IMR-90 (cell line): ENCODE data around the gene PRR12. TPM values are rescaled to one million over a fixed set of nuclear protein-coding genes. Genes with fewer than 3 reads are reported as not detected.

Source experiments
- ATAC-seq: fragments of 200-7000 bp; cut with Tn5 transposase; 2 replicates; pipeline ENCODE4 v1.9.1; 2020; ENCODE audit warnings: low read depth, mild to moderate bottlenecking, moderate library complexity
- BruUV-seq: library from RNA; stranded (reverse); fragments of 400-500 nt; replicated peaks from 2 replicates; lab custom pipeline; 2021; lab: Mats Ljungman, UMichigan
- CTCF ChIA-PET: fragments of 300-600 bp; formaldehyde crosslinking; extraction: SDS; loops from one replicate; lab custom pipeline; 2021; ENCODE audit warnings: antibody characterized with exemption; lab: Yijun Ruan, JAX
- POLR2A ChIA-PET: fragments of 300-600 bp; sonication (Branson Sonifier 250); formaldehyde crosslinking; loops from one replicate; lab custom pipeline; 2022; ENCODE audit warnings: antibody characterized with exemption; ENCODE audit not compliant: unreplicated experiment; lab: Charles Lee
- DNase-seq: peaks from one replicate; pipeline ENCODE4 v3.0.0; 2013
- H2AFZ ChIP-seq: replicated peaks from 2 replicates; pipeline ENCODE3; 2013; ENCODE audit warnings: low read length, mild to moderate bottlenecking; ENCODE audit not compliant: poor library complexity
- H2AK5ac ChIP-seq: 2 replicates; pipeline ENCODE4 v1.6.1; 2013; ENCODE audit warnings: low read depth, low read length, inconsistent platforms
- H2AK9ac ChIP-seq: replicated peaks from 2 replicates; pipeline ENCODE3; 2013; ENCODE audit warnings: mild to moderate bottlenecking, low read depth, low read length, moderate library complexity; ENCODE audit not compliant: poor library complexity
- H2BK120ac ChIP-seq: 2 replicates; pipeline ENCODE4 v1.6.1; 2013; ENCODE audit warnings: low read depth, low read length, inconsistent platforms
- H2BK15ac ChIP-seq: 3 replicates; pipeline ENCODE4 v1.6.1; 2013; ENCODE audit warnings: low read depth, low read length, inconsistent platforms
- H2BK20ac ChIP-seq: 2 replicates; pipeline ENCODE4 v1.6.1; 2013; ENCODE audit warnings: low read depth, mild to moderate bottlenecking, inconsistent platforms, low read length, moderate library complexity
- H2BK5ac ChIP-seq: 2 replicates; pipeline ENCODE4 v1.6.1; 2013; ENCODE audit warnings: mild to moderate bottlenecking, low read depth, low read length, inconsistent platforms; ENCODE audit not compliant: poor library complexity, severe bottlenecking
- H3K14ac ChIP-seq: replicated peaks from 2 replicates; pipeline ENCODE4 v1.6.1; 2013; ENCODE audit warnings: low read depth, low read length, inconsistent platforms
- H3K18ac ChIP-seq: 2 replicates; pipeline ENCODE4 v1.6.1; 2013; ENCODE audit warnings: low read depth, low read length, control low read depth
- H3K23ac ChIP-seq: 2 replicates; pipeline ENCODE4 v1.6.1; 2013; ENCODE audit warnings: low read depth, low read length, inconsistent platforms
- H3K27ac ChIP-seq: 2 replicates; pipeline ENCODE4 v1.5.1; 2013; ENCODE audit warnings: mild to moderate bottlenecking, control low read depth, low read length; ENCODE audit not compliant: insufficient read depth
- H3K27me3 ChIP-seq: 2 replicates; pipeline ENCODE4 v1.6.1; 2013; ENCODE audit warnings: low read length; ENCODE audit not compliant: control insufficient read depth, insufficient read depth
- H3K36me3 ChIP-seq: 2 replicates; pipeline ENCODE4 v1.6.1; 2013; ENCODE audit warnings: low read length, mixed read lengths; ENCODE audit not compliant: control insufficient read depth, insufficient read depth
- H3K4ac ChIP-seq: 2 replicates; pipeline ENCODE4 v1.6.1; 2013; ENCODE audit warnings: low read depth, low read length, inconsistent platforms
- H3K4me1 ChIP-seq: 2 replicates; pipeline ENCODE4 v1.6.1; 2013; ENCODE audit warnings: low read length, mixed read lengths; ENCODE audit not compliant: control insufficient read depth, insufficient read depth
- H3K4me2 ChIP-seq: 2 replicates; pipeline ENCODE4 v1.6.1; 2013; ENCODE audit warnings: low read depth, mild to moderate bottlenecking, control low read depth, low read length, moderate library complexity
- H3K4me3 ChIP-seq: 2 replicates; pipeline ENCODE4 v1.5.1; 2013; ENCODE audit warnings: low read depth, mild to moderate bottlenecking, control low read depth, low read length, moderate library complexity; ENCODE audit not compliant: insufficient read depth
- H3K56ac ChIP-seq: 2 replicates; pipeline ENCODE4 v1.6.1; 2013; ENCODE audit warnings: low read length, inconsistent platforms; ENCODE audit not compliant: insufficient read depth; ENCODE audit errors: extremely low read depth
- H3K79me1 ChIP-seq, 2 experiments: 2 replicates each; pipeline ENCODE4 v1.6.1; 2013; ENCODE audit warnings: low read length in 2 of 2, inconsistent platforms in 1 of 2, low read depth in 1 of 2
- H3K9ac ChIP-seq: 2 replicates; pipeline ENCODE4 v1.6.1; 2013; ENCODE audit warnings: low read depth, low read length, control low read depth
- H3K9me1 ChIP-seq: 2 replicates; pipeline ENCODE4 v1.6.1; 2013; ENCODE audit warnings: low read length, inconsistent platforms; ENCODE audit not compliant: insufficient read depth
- H3K9me3 ChIP-seq: 2 replicates; pipeline ENCODE4 v1.6.1; 2013; ENCODE audit warnings: low read length; ENCODE audit not compliant: control insufficient read depth, insufficient read depth
- H4K20me1 ChIP-seq: 2 replicates; pipeline ENCODE4 v1.6.1; 2013; ENCODE audit warnings: low read length, inconsistent platforms; ENCODE audit not compliant: insufficient read depth
- H4K5ac ChIP-seq: 2 replicates; pipeline ENCODE4 v1.6.1; 2013; ENCODE audit warnings: mild to moderate bottlenecking, low read depth, low read length, control low read depth
- H4K8ac ChIP-seq, 2 experiments: 2 replicates each; pipeline ENCODE4 v1.6.1; 2013; ENCODE audit warnings: low read depth in 2 of 2, low read length in 2 of 2, control low read depth in 1 of 2, inconsistent platforms in 1 of 2
- H4K91ac ChIP-seq: 2 replicates; pipeline ENCODE4 v1.6.1; 2013; ENCODE audit warnings: low read depth, low read length, inconsistent platforms; ENCODE audit not compliant: insufficient read depth
- MXI1 ChIP-seq: IDR thresholded peaks from 2 replicates; pipeline ENCODE4 v1.6.1; 2012; ENCODE audit warnings: low read depth, mild to moderate bottlenecking, low read length, moderate library complexity, borderline replicate concordance
- RFX5 ChIP-seq: IDR thresholded peaks from 2 replicates; pipeline ENCODE4 v1.8.0; 2012; ENCODE audit warnings: low read depth, mild to moderate bottlenecking, low read length, moderate library complexity
- WGBS, 2 experiments: methylation state at CpG; one replicate each; pipeline versions ENCODE4 v1.1.5 to v1.1.7; 2013; ENCODE audit warnings: missing lambda C conversion rate in 2 of 2; ENCODE audit not compliant: insufficient read length in 1 of 2; ENCODE audit errors: extremely low coverage in 2 of 2; 5-methylcytosine and 5-hydroxymethylcytosine counted together
- dilution Hi-C: fragments of 300-500 bp; cut with HindIII; formaldehyde crosslinking; loops from one replicate; pipeline ENCODE4 v1.14.3; 2018; ENCODE audit warnings: low sequenced_read_pairs; ENCODE audit not compliant: unreplicated experiment
- in situ Hi-C: fragments of 300-500 bp; cut with MboI; formaldehyde crosslinking; loops from 3 replicates; pipeline ENCODE4 v1.14.3; 2019; ENCODE audit warnings: low sequenced_read_pairs, inconsistent platforms, mixed read lengths
- intact Hi-C: fragments of 100-400 bp; cut with micrococcal nuclease; formaldehyde crosslinking; loops from 2 replicates; pipeline ENCODE4 v1.10.0; 2022
- polyA plus RNA-seq, 3 experiments: library from polyadenylated mRNA; depleted of rRNA; stranded (reverse); fragments of >200 nt; gene quantifications; 2 replicates each; pipeline ENCODE4 v1.2.3, GENCODE V29; 2012; ENCODE audit warnings: low replicate concordance in 1 of 3
- total RNA-seq: library from RNA; depleted of rRNA; stranded (reverse); fragments of >200 nt; gene quantifications from 2 replicates; pipeline ENCODE4 v1.2.3, GENCODE V29; 2012

The PRR12 gene
- total and polyA plus RNA-seq, 2 of the 4 experiments (the other 2 are of a cell fraction): 0.36 to 4.1 TPM

DNA sequence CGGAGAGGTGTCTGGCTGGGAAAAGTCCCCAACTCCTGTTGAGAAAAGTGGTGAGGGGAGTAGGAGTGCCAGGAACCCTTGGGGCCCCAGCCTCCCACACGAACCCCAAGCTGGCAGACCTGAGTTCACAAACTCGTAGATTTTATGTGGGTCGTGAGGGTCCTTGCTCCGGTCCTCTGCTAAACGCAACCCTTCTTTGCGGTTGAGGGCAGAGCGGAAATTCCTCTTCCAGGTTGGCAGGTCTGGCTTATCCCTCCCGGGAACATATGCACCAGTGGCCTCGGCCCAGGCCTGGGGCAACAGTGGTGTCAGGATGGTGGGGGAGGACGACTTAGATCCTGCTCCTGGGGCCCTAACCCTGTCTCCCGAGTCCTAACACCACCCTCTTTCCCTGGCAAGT, 72.2 kb downstream of the PRR12 start:
- TF ChIP-seq MXI1 (no peak), RFX5 (no peak)
- H3K14ac ChIP-seq: no peak overlapping the region
- dilution Hi-C loops (no loop called here), in situ Hi-C loops (loop anchor here (10.0 kb wide), 1 partner anchor 168 kb away; the partner anchor contains the start of gene RPS11), intact Hi-C loops (no loop called here)
- peaks cover 9% of the 10 kb centered on the region for H3K4me1 ChIP-seq
- H3K4ac ChIP-seq: no peak overlapping the region
- H2AK5ac ChIP-seq: no peak overlapping the region
- H3K27me3 ChIP-seq: no peaks in the 10 kb centered on the region
- no peak overlapping the region for H3K4me2 ChIP-seq
- WGBS, 2 experiments: 96% methylated on average over 7 of the region's 12 CpGs; no CpG with 5 or more reads in 1 of the 2 experiments
- ChIA-PET POLR2A (no interaction called here), CTCF (no interaction called here)
- H3K36me3 ChIP-seq: peaks cover 42% of the 10 kb centered on the region
- no peak overlapping the region for H2BK15ac ChIP-seq
- H3K56ac ChIP-seq: no peak overlapping the region
- H3K4me3 ChIP-seq: no peak overlapping the region
- H3K9ac ChIP-seq: no peak overlapping the region
- H4K5ac ChIP-seq: no peak overlapping the region
- peaks cover 19% of the 10 kb centered on the region for H4K20me1 ChIP-seq
- ATAC-seq (no peak), DNase-seq (no peak)
- no peak overlapping the region for H4K8ac ChIP-seq
- H2BK120ac ChIP-seq: no peak overlapping the region
- H3K9me1 ChIP-seq: peaks cover 3% of the 10 kb centered on the region; the same call in 1 of the 2 replicates
- H3K23ac ChIP-seq: no peak overlapping the region
- no peak overlapping the region for H2BK5ac ChIP-seq
- H2BK20ac ChIP-seq: no peak overlapping the region
- H2AFZ ChIP-seq: no peak overlapping the region
- H2AK9ac ChIP-seq: no peak overlapping the region
- BruUV-seq: no TSS peak
- H3K18ac ChIP-seq: no peak overlapping the region
- no peaks in the 10 kb centered on the region for H3K9me3 ChIP-seq
- H3K79me1 ChIP-seq: peaks cover 12 to 62% of the 10 kb centered on the region in 2 experiments; a peak in 3 of 4 replicates
- no peak overlapping the region for H4K91ac ChIP-seq
- no peak overlapping the region for H3K27ac ChIP-seq
